DND-41 (cell line): ENCODE results near the gene KLK15.

Source experiments
- ATAC-seq: fragments of 200-7000 bp; cut with Tn5 transposase; 3 replicates; pipeline ENCODE4 v1.9.1; 2021; ENCODE audit warnings: low read depth; ENCODE audit not compliant: insufficient read depth
- DNase-seq: peaks from one replicate; pipeline ENCODE4 v3.0.0-alpha.2; 2020
- H2AFZ ChIP-seq: 2 replicates; pipeline ENCODE4 v1.6.0; 2012; ENCODE audit warnings: low read depth, low read length
- H3K27ac ChIP-seq: 2 replicates; pipeline ENCODE4 v1.5.1; 2012; ENCODE audit warnings: low read length, inconsistent platforms
- H3K27me3 ChIP-seq: fragments of 200-600 bp; sonication (generic); 2 replicates; pipeline ENCODE4 v1.6.0; 2012; ENCODE audit warnings: low read length, mild to moderate bottlenecking, inconsistent platforms; ENCODE audit not compliant: insufficient read depth, poor library complexity
- H3K36me3 ChIP-seq: 2 replicates; pipeline ENCODE4 v1.5.1; 2012; ENCODE audit warnings: low read length, inconsistent platforms; ENCODE audit not compliant: insufficient read depth
- H3K4me1 ChIP-seq: 2 replicates; pipeline ENCODE4 v1.5.1; 2012; ENCODE audit warnings: mild to moderate bottlenecking, low read length; ENCODE audit not compliant: insufficient read depth
- H3K4me2 ChIP-seq: 2 replicates; pipeline ENCODE4 v1.6.0; 2012; ENCODE audit warnings: mild to moderate bottlenecking, moderate library complexity, low read length, inconsistent platforms; ENCODE audit not compliant: insufficient read depth
- H3K4me3 ChIP-seq, 2 experiments: fragments of 200-600 bp in 1 of 2; shearing (Covaris generic) in 1 of 2; 2 replicates each; pipeline ENCODE4 v1.5.1; 2012 to 2016; ENCODE audit warnings: inconsistent platforms in 2 of 2, low read length in 2 of 2, mild to moderate bottlenecking in 2 of 2, low read depth in 1 of 2, moderate library complexity in 1 of 2
- H3K79me2 ChIP-seq: 2 replicates; pipeline ENCODE4 v1.6.0; 2012; ENCODE audit warnings: low read length, inconsistent platforms; ENCODE audit not compliant: insufficient read depth
- H3K9ac ChIP-seq: 2 replicates; pipeline ENCODE4 v1.6.0; 2012; ENCODE audit warnings: low read depth, mild to moderate bottlenecking, inconsistent platforms, low read length, moderate library complexity
- H3K9me3 ChIP-seq: 2 replicates; pipeline ENCODE4 v1.5.1; 2012; ENCODE audit warnings: low read length, moderate library complexity, mild to moderate bottlenecking, inconsistent platforms; ENCODE audit not compliant: insufficient read depth, severe bottlenecking
- H4K20me1 ChIP-seq: 2 replicates; pipeline ENCODE4 v1.6.0; 2012; ENCODE audit warnings: low read length; ENCODE audit not compliant: insufficient read depth
- EZH2 ChIP-seq: IDR thresholded peaks from 3 replicates; pipeline ENCODE4 v1.6.1; 2012; ENCODE audit warnings: borderline replicate concordance, low read depth, mild to moderate bottlenecking, moderate library complexity, low read length, inconsistent platforms; ENCODE audit not compliant: severe bottlenecking
- TF ChIP-seq, protein P1 (sequence below): IDR thresholded peaks from 2 replicates; pipeline ENCODE4 v1.5.1; 2012; ENCODE audit warnings: borderline replicate concordance, low read length, moderate library complexity, mild to moderate bottlenecking; ENCODE audit not compliant: poor library complexity, severe bottlenecking; ENCODE audit errors: extremely low read depth

The KLK15 gene, protein sequence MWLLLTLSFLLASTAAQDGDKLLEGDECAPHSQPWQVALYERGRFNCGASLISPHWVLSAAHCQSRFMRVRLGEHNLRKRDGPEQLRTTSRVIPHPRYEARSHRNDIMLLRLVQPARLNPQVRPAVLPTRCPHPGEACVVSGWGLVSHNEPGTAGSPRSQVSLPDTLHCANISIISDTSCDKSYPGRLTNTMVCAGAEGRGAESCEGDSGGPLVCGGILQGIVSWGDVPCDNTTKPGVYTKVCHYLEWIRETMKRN

DNA sequence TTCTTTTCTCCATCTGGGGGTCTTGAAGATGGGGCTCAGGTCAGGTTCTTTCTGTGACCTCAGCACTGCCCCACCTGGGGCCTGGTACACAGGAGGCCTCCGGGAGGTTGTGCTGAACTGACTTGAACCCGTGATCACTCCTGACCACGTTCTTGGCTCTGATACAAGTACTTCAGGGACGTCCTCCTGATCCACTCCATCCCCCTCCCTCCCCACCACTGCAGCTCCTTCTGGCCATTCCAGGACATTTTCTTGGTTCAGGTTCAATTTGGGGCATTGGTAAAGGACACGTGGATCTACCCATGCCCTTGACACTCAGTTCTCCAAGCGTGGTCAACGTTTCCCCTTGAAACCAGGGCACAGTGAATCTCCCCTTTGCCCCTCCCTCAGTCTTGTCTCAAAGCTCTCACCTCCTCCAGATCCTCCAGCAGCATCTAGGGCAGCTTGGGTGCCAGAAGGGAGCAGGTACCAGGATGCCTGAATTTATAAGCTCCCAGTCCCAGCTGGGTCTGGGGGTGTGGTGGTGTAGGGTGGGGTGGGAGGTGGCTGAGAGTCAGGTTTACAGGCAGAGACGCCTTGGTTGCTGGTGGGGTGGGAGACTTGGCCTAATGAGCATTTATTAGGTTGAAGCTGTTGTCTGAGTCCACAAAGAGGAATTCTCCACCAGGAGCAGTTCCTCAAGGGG, at the start of gene KLK15:
KLK15 (minus strand) TSS at position 458 of the 685 bp plus-strand sequence. CDS start 2,082 bp downstream, outside the sequence.
- H3K9me3 ChIP-seq: no peaks in the 10 kb centered on the region
- TF ChIP-seq, protein P1, sequence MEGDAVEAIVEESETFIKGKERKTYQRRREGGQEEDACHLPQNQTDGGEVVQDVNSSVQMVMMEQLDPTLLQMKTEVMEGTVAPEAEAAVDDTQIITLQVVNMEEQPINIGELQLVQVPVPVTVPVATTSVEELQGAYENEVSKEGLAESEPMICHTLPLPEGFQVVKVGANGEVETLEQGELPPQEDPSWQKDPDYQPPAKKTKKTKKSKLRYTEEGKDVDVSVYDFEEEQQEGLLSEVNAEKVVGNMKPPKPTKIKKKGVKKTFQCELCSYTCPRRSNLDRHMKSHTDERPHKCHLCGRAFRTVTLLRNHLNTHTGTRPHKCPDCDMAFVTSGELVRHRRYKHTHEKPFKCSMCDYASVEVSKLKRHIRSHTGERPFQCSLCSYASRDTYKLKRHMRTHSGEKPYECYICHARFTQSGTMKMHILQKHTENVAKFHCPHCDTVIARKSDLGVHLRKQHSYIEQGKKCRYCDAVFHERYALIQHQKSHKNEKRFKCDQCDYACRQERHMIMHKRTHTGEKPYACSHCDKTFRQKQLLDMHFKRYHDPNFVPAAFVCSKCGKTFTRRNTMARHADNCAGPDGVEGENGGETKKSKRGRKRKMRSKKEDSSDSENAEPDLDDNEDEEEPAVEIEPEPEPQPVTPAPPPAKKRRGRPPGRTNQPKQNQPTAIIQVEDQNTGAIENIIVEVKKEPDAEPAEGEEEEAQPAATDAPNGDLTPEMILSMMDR: no peak
- TF ChIP-seq EZH2: no peak
- H3K36me3 ChIP-seq: no peaks in the 10 kb centered on the region
- H3K4me3 ChIP-seq: no peak within 1 kb of the TSS
- H3K9ac ChIP-seq: no peak within 1 kb of the TSS
- ATAC-seq (no peak), DNase-seq (no peak)
- no peaks in the 10 kb centered on the region for H3K4me1 ChIP-seq
- H2AFZ ChIP-seq: no peak within 1 kb of the TSS
- H3K27me3 ChIP-seq: no peaks in the 10 kb centered on the region
- no peaks in the 10 kb centered on the region for H3K79me2 ChIP-seq
- H4K20me1 ChIP-seq: no peaks in the 10 kb centered on the region
- no peak within 1 kb of the TSS for H3K4me2 ChIP-seq
- no peak within 1 kb of the TSS for H3K27ac ChIP-seq

DNA sequence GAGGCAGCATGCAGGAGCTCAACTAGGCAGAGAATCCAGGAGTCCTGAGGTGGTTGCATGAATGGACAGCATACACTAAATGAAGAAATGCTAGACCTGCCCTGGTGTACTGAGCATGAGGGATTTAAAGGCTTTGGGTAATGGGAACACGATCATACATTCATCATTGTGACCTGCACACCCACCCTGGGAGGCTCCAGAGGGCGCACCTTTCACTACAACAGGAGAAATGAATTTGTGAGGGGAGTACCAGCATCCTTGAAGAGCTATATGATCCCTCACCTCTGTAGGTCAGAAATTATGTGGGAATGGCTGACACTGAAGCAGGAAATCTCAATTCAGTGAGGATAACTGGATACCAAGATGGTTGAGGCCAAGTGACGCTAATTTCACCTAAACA, 48.8 kb upstream of the KLK15 start:
- H2AFZ ChIP-seq: no peak overlapping the region
- H3K4me2 ChIP-seq: no peak overlapping the region
- no peak overlapping the region for H3K4me3 ChIP-seq
- H4K20me1 ChIP-seq: 0 out of 2 replicates have a peak, but pooled peaks cover 5% of the 10 kb centered on the region
- no peak overlapping the region for H3K9ac ChIP-seq
- peaks cover 12% of the 10 kb centered on the region for H3K27me3 ChIP-seq
- no peaks in the 10 kb centered on the region for H3K9me3 ChIP-seq
- DNase-seq (no peak), ATAC-seq (no peak)
- H3K27ac ChIP-seq: no peak overlapping the region
- no peak for TF ChIP-seq EZH2
- TF ChIP-seq, protein P1: peak; percentile 24
- no peaks in the 10 kb centered on the region for H3K79me2 ChIP-seq
- no peaks in the 10 kb centered on the region for H3K4me1 ChIP-seq
- H3K36me3 ChIP-seq: no peaks in the 10 kb centered on the region

DNA sequence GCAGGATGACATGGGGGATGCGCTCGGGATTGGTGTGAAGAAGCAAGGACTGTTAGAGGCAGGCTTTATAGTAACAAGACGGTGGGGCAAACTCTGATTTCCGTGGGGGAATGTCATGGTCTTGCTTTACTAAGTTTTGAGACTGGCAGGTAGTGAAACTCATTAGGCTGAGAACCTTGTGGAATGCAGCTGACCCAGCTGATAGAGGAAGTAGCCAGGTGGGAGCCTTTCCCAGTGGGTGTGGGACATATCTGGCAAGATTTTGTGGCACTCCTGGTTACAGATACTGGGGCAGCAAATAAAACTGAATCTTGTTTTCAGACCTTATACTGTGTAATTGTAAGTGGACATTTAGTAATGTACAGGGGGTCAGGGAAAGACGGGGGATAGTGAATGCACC, 46.9 kb upstream of the KLK15 start:
- Histone ChIP-seq H3K36me3 (no peaks in the 10 kb centered on the region), H3K9ac (no peak overlapping the region), H3K9me3 (no peaks in the 10 kb centered on the region), H4K20me1 (0 out of 2 replicates have a peak, but pooled peaks cover 5% of the 10 kb centered on the region), H3K4me1 (no peaks in the 10 kb centered on the region), H2AFZ (no peak overlapping the region), H3K4me2 (no peak overlapping the region), H3K4me3 (no peak overlapping the region), H3K27ac (no peak overlapping the region), H3K79me2 (no peaks in the 10 kb centered on the region), H3K27me3 (peaks cover 18% of the 10 kb centered on the region)
- TF ChIP-seq, protein P1: no peak
- no peak for TF ChIP-seq EZH2
- ATAC-seq (no peak), DNase-seq (no peak)
